ENCODE results near the gene NOTCH2.
"Not testable (repeated sequence)": the region's sequence is repeated elsewhere in the genome, so short reads cannot be mapped to it uniquely, and the experiment has no call there.

- not testable (repeated sequence) for TF ChIP-seq CTCF (IDR thresholded peaks at IDR 0.05; ENCODE audit: low read depth, low read length, poor library complexity, severe bottlenecking); EZH2phosphoT487 (IDR thresholded peaks at IDR 0.05; ENCODE audit: borderline replicate concordance, low read length)
Observed at GRCh38 chr1:120032253-120032652, 37.2 kb downstream of the NOTCH2 start.
